ENCODE results near the gene LRRC3C. TPM values are rescaled to one million over a fixed set of nuclear protein-coding genes. Genes with fewer than 3 reads are reported as not detected.
A peak's percentile ranks its signal among the peaks of the same experiment; 100 is the strongest.

LRRC3C gene
- total RNA-seq, 6 experiments from 2014 or later, result not detected

GRCh38 chr17:39981766-39982375, 54.3 kb downstream of the LRRC3C start:
- Histone ChIP-seq H3K27ac (peak overlapping the region in 2 of 3 donors; percentile 77 to 92), H3K27me3 (no peaks in the 10 kb centered on the region), H3K9me3 (no peaks in the 10 kb centered on the region), H3K4me1 (peaks cover 0 to 14% (median 6%) of the 10 kb centered on the region in 4 donors), H3K36me3 (peaks cover 0 to 28% (median 20%) of the 10 kb centered on the region in 4 donors), H3K4me3 (peak overlapping the region; percentile 91 to 93 (median 92))
- DNase-seq (no peak), ATAC-seq (no peak)
- intact Hi-C loops (cut with DNase I), result no loop called here
- 7% methylated on average over 7 of the region's 7 CpGs for WGBS (ENCODE audit: insufficient coverage, low coverage, low lambda C conversion rate, missing lambda C conversion rate)
- TF ChIP-seq, protein P1, sequence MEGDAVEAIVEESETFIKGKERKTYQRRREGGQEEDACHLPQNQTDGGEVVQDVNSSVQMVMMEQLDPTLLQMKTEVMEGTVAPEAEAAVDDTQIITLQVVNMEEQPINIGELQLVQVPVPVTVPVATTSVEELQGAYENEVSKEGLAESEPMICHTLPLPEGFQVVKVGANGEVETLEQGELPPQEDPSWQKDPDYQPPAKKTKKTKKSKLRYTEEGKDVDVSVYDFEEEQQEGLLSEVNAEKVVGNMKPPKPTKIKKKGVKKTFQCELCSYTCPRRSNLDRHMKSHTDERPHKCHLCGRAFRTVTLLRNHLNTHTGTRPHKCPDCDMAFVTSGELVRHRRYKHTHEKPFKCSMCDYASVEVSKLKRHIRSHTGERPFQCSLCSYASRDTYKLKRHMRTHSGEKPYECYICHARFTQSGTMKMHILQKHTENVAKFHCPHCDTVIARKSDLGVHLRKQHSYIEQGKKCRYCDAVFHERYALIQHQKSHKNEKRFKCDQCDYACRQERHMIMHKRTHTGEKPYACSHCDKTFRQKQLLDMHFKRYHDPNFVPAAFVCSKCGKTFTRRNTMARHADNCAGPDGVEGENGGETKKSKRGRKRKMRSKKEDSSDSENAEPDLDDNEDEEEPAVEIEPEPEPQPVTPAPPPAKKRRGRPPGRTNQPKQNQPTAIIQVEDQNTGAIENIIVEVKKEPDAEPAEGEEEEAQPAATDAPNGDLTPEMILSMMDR (IDR thresholded peaks at IDR 0.05), result no peak

DNA sequence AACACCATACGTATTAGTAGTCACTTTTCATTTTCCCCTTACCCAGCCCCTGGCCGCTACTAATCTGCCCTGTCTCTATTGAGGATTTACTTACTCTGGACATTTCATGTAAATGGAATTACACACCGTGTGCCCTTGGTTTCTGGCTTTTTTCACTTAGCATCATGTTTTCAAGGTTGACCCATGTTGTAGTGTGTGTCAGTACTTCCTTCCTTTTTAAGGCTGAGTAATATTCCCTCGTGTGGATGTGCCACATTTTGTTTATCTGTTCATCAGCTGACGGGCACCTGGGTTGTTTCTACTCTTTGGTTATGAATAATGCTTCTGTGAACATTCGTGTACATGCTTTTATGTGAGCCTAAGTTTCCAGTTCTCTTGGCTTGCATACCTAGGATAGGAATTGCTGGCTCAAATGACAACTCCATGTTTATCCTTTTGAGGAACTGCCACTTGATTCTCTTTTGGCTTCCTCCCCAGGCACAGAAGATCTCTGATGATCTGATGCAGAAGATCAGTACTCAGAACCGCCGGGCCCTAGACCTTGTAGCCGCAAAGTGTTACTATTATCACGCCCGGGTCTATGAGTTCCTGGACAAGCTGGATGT, 60.8 kb downstream of the LRRC3C start:
- no peak for TF ChIP-seq POLR2A (IDR thresholded peaks at IDR 0.05)
- TF ChIP-seq, protein P1 (IDR thresholded peaks at IDR 0.05), result no peak
- peaks cover 8 to 92% (median 57%) of the 10 kb centered on the region in 4 donors for H3K36me3 ChIP-seq
- intact Hi-C loops (cut with DNase I), result no loop called here
- no peaks in the 10 kb centered on the region for H3K4me1 ChIP-seq
- DNase-seq (no peak), ATAC-seq (no peak)
- WGBS (ENCODE audit: insufficient coverage, low coverage, low lambda C conversion rate, missing lambda C conversion rate), result 89% methylated on average over 7 of the region's 11 CpGs
- H3K9me3 ChIP-seq, result no peaks in the 10 kb centered on the region
- H3K4me3 ChIP-seq, result no peak overlapping the region
- H3K27ac ChIP-seq, result no peak overlapping the region
- no peaks in the 10 kb centered on the region for H3K27me3 ChIP-seq

GRCh38 chr17:39994448-39994847, 66.9 kb downstream of the LRRC3C start:
- no peak for ATAC-seq
- 93% methylated on average over 3 of the region's 11 CpGs for WGBS (ENCODE audit: insufficient coverage, low coverage, low lambda C conversion rate, missing lambda C conversion rate)
- intact Hi-C loops (cut with DNase I), result no loop called here
- Histone ChIP-seq H3K9me3 (no peaks in the 10 kb centered on the region), H3K27ac (no peak overlapping the region), H3K36me3 (peaks cover 6 to 79% (median 39%) of the 10 kb centered on the region in 4 donors), H3K4me1 (peaks cover 0 to 16% (median 2%) of the 10 kb centered on the region in 4 donors), H3K4me3 (no peak overlapping the region), H3K27me3 (no peaks in the 10 kb centered on the region)
- peak in 1 of 3 donors; percentile 28 for DNase-seq
- TF ChIP-seq, protein P1 (IDR thresholded peaks at IDR 0.05), result no peak
- no peak for TF ChIP-seq POLR2A (IDR thresholded peaks at IDR 0.05)

Other genes starting within 250 kb of the LRRC3C start
- gene PGAP3, start 239.7 kb upstream of the LRRC3C start, total RNA-seq, result 10 to 100 TPM in 5 of 6 experiments, 1 to 10 TPM in 1; 9.7 to 25.7 (median 18.3) TPM
- gene ERBB2, start 227.7 kb upstream of the LRRC3C start, total RNA-seq, result 10 to 100 TPM in 5 of 6 experiments, 1 to 10 TPM in 1; 8.9 to 40.4 (median 26.2) TPM
- 10 to 100 TPM; 23.1 to 61.6 (median 29.0) TPM for gene MIEN1, start 197.2 kb upstream of the LRRC3C start, total RNA-seq
- gene GRB7, start 189.8 kb upstream of the LRRC3C start, total RNA-seq, result 10 to 100 TPM in 2 of 6 experiments, 1 to 10 TPM in 4; 2.1 to 10.9 (median 7.5) TPM
- 1 to 10 TPM in 3 of 6 experiments, under 1 TPM in 3; 0.22 to 1.9 (median 0.92) TPM for gene IKZF3, start 63.4 kb upstream of the LRRC3C start, total RNA-seq
- not detected for gene ZPBP2, start 59.5 kb upstream of the LRRC3C start, total RNA-seq
- gene GSDMB, start 9.1 kb upstream of the LRRC3C start, total RNA-seq, result 10 to 100 TPM in 3 of 6 experiments, 1 to 10 TPM in 3; 4.7 to 40.8 (median 18.8) TPM
- gene ORMDL3, start 131 bp upstream of the LRRC3C start, total RNA-seq, result 100 to 1,000 TPM; 105 to 174 (median 128) TPM
- gene GSDMA, start 35.3 kb downstream of the LRRC3C start, total RNA-seq, result under 1 TPM in 2 of 6 experiments, not detected in 4; 0.42 to 0.99 TPM
- gene PSMD3, start 53.1 kb downstream of the LRRC3C start, total RNA-seq, result 10 to 100 TPM; 58.3 to 85.3 (median 67.4) TPM
- gene CSF3, start 87.7 kb downstream of the LRRC3C start, total RNA-seq, result under 1 TPM in 1 of 6 experiments, not detected in 5; 0.31 TPM
- gene MED24, start 126.7 kb downstream of the LRRC3C start, total RNA-seq, result 10 to 100 TPM; 29.0 to 38.2 (median 35.9) TPM
- gene THRA, start 135.2 kb downstream of the LRRC3C start, total RNA-seq, result 1 to 10 TPM; 3.7 to 9.4 (median 7.7) TPM
- gene NR1D1, start 172.9 kb downstream of the LRRC3C start, total RNA-seq, result 10 to 100 TPM in 4 of 6 experiments, 1 to 10 TPM in 2; 6.9 to 29.8 (median 16.0) TPM
- 10 to 100 TPM; 31.1 to 43.8 (median 36.0) TPM for gene MSL1, start 194.2 kb downstream of the LRRC3C start, total RNA-seq
- gene CASC3, start 212.8 kb downstream of the LRRC3C start, total RNA-seq, result 10 to 100 TPM; 19.6 to 31.5 (median 25.9) TPM
- gene RAPGEFL1, start 249.7 kb downstream of the LRRC3C start, total RNA-seq, result 10 to 100 TPM in 1 of 6 experiments, 1 to 10 TPM in 5; 1.4 to 16.5 (median 4.4) TPM

Measured in right lobe of liver (tissue), 6 donors.